ENCODE measurements around the gene CDH4. TPM values are rescaled to one million over a fixed set of nuclear protein-coding genes. Genes with fewer than 3 reads are reported as not detected.
A peak's percentile ranks its signal among the peaks of the same experiment; 100 is the strongest.

The CDH4 gene
- total and polyA plus RNA-seq, 2 of the 13 experiments (the other 11 are each of a cell fraction or from before 2014, with no cell fraction given): not detected

- Histone ChIP-seq H3K27ac (ENCODE audit: extremely low read length, insufficient read depth, low read length) (no peak overlapping the region), H2AFZ (ENCODE audit: low read length) (no peak overlapping the region), H3K9me3 (ENCODE audit: low read length) (no peaks in the 10 kb centered on the region), H3K4me3 (replicated peaks in 1 of 3; ENCODE audit: insufficient read depth in 1 of 3, low read depth in 2 of 3, low read length in 3 of 3) (no peak overlapping the region), H3K36me3 (replicated peaks in 1 of 2; ENCODE audit: control insufficient read depth in 1 of 2, insufficient read depth in 2 of 2, low read length in 2 of 2) (no peaks in the 10 kb centered on the region), H3K79me2 (ENCODE audit: insufficient read depth, low read length) (no peaks in the 10 kb centered on the region), H3K9ac (ENCODE audit: insufficient read depth, low read depth, low read length) (no peak overlapping the region), H3K4me1 (ENCODE audit: insufficient read depth, low read length) (no peaks in the 10 kb centered on the region), H3K4me2 (ENCODE audit: low read depth, low read length) (no peak overlapping the region), H4K20me1 (ENCODE audit: insufficient read depth, low read length) (peaks cover 3% of the 10 kb centered on the region; the same call in 1 of the 2 replicates), H3K27me3 (ENCODE audit: control insufficient read depth in 1 of 2, insufficient read depth in 2 of 2, low read length in 2 of 2) (peaks cover 19 to 69% of the 10 kb centered on the region in 2 experiments)
- ATAC-seq: no peak
- peak; percentile 51 for FAIRE-seq
- DNase-seq (ENCODE audit: low spot score): no peak
- BruUV-seq (replicated peaks): no TSS peak
- intact Hi-C loops (cut with micrococcal nuclease; ENCODE audit: unreplicated experiment) (no loop called here), in situ Hi-C loops (cut with HindIII; ENCODE audit: extremely low pct_ligation_motif_present, low pct_unique_long_range_greater_than_20kb) (no loop called here)
- ChIA-PET POLR2A (no interaction called here), CTCF (ENCODE audit: low intra/inter-chr PET ratio, low total read pairs) (no interaction called here)
- WGBS (ENCODE audit: low lambda C conversion rate): 52% methylated on average over 8 of the region's 8 CpGs
- no peak for TF ChIP-seq ZFX (CRISPR knock-in tag; IDR thresholded peaks at IDR 0.05; ENCODE audit: low read depth)
- no peak for TF ChIP-seq TARDBP (CRISPR knock-in tag; IDR thresholded peaks at IDR 0.05)
- TF ChIP-seq ZNF34 (CRISPR knock-in tag; IDR thresholded peaks at IDR 0.05; ENCODE audit: borderline replicate concordance): no peak
- TF ChIP-seq NONO (IDR thresholded peaks at IDR 0.05): 0 out of 2 replicates have a peak, but pooled peaks have one; percentile 10
- TF ChIP-seq NONO (CRISPR knock-in tag; conservative IDR thresholded peaks at IDR 0.05): no peak
- no peak for TF ChIP-seq KLF15 (CRISPR knock-in tag; IDR thresholded peaks at IDR 0.05; ENCODE audit: borderline replicate concordance)
- peak; percentile 3; the same call in 1 of the 2 replicates for TF ChIP-seq CREB1 (IDR thresholded peaks at IDR 0.05)
- no peak for TF ChIP-seq CREB1 (CRISPR knock-in tag; IDR thresholded peaks at IDR 0.05)
- no peak for TF ChIP-seq CBX2 (IDR thresholded peaks at IDR 0.05; ENCODE audit: low read depth, low read length)
- TF ChIP-seq CBX2 (CRISPR knock-in tag; IDR thresholded peaks at IDR 0.05; ENCODE audit: low read depth): no peak
- peak; percentile 49 for TF ChIP-seq FOXA1 (IDR thresholded peaks at IDR 0.05)
- no peak for TF ChIP-seq FOXA1 (CRISPR knock-in tag; IDR thresholded peaks at IDR 0.05)
- peak; percentile 24; the same call in 1 of the 2 replicates for TF ChIP-seq RAD51 (IDR thresholded peaks at IDR 0.05; ENCODE audit: borderline replicate concordance)
- no peak for TF ChIP-seq ZNF337 (CRISPR knock-in tag; IDR thresholded peaks at IDR 0.05; ENCODE audit: borderline replicate concordance, low read depth)
- TF ChIP-seq FOXP1 (IDR thresholded peaks at IDR 0.05): peak; percentile 48; the same call in 1 of the 2 replicates
- TF ChIP-seq FOXP1 (CRISPR knock-in tag; IDR thresholded peaks at IDR 0.05): no peak
- TF ChIP-seq STAG1 (CRISPR knock-in tag; IDR thresholded peaks at IDR 0.05): no peak
- 0 out of 2 replicates have a peak, but pooled peaks have one; percentile 47 for TF ChIP-seq SP1 (IDR thresholded peaks at IDR 0.05)
- no peak for TF ChIP-seq SP1 (CRISPR knock-in tag; IDR thresholded peaks at IDR 0.05)
- TF ChIP-seq ZNF207 (IDR thresholded peaks at IDR 0.05; ENCODE audit: borderline replicate concordance): peak; percentile 91; the same call in 1 of the 2 replicates
- 0 out of 2 replicates have a peak, but pooled peaks have one; percentile 66 for TF ChIP-seq ARNT (IDR thresholded peaks at IDR 0.05)
- TF ChIP-seq MNT (IDR thresholded peaks at IDR 0.05): peak; percentile 64; the same call in 1 of the 2 replicates
- TF ChIP-seq, protein P1, sequence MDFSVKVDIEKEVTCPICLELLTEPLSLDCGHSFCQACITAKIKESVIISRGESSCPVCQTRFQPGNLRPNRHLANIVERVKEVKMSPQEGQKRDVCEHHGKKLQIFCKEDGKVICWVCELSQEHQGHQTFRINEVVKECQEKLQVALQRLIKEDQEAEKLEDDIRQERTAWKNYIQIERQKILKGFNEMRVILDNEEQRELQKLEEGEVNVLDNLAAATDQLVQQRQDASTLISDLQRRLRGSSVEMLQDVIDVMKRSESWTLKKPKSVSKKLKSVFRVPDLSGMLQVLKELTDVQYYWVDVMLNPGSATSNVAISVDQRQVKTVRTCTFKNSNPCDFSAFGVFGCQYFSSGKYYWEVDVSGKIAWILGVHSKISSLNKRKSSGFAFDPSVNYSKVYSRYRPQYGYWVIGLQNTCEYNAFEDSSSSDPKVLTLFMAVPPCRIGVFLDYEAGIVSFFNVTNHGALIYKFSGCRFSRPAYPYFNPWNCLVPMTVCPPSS (IDR thresholded peaks at IDR 0.05): peak; percentile 88; the same call in 1 of the 2 replicates
These were observed 52.7 kb downstream of the CDH4 start for GRCh38 chr20:61304750-61305149.

Measured in HepG2 (cell line).